ENCODE measurements around the gene ANKRD63.

GRCh38 chr15:40276927-40277326 lies 5.9 kb downstream of the ANKRD63 start:
- TF ChIP-seq CTCF (conservative IDR thresholded peaks at IDR 0.05; ENCODE audit: low read depth, low read length), result no peak
- no peak for TF ChIP-seq EZH2 (IDR thresholded peaks at IDR 0.05; ENCODE audit: low read length, unreplicated experiment)
- no peak for TF ChIP-seq EZH2phosphoT487 (IDR thresholded peaks at IDR 0.05; ENCODE audit: borderline replicate concordance, low read length)
